ENCODE data around the gene MRPL58.
A peak's percentile ranks its signal among the peaks of the same experiment; 100 is the strongest.
"Not testable (repeated sequence)": the region's sequence is repeated elsewhere in the genome, so short reads cannot be mapped to it uniquely, and the experiment has no call there.

Gene MRPL58

DNA sequence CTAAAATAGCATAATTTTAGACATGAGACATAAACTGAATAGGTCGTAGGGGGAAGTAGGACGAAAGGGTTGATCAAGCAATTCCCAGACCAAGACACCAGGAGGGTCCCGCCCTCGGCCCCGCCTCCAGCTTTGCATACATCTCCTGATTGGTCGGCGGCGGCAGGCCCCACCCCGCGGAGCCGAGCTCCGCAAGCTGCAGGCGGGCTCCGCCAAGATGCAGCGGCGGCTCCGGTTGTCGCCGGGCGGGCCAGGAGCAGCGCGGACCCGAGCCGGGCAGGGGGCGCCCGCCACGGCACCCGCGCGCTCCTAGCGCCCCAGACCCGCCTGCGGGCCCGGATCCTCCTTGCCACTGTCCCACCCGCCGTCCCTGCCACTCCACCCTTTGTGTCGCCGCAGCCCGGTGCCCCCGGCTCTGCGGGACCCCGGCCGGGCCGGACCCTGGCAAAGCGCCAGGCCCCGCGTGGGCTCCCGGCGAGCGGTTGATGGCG lies 25.0 kb upstream of the MRPL58 start, which contains the start of gene CDR2L:
TSS of gene CDR2L (plus strand) at position 215 of the 491 bp plus-strand sequence. CDS start 412 bp downstream, outside the sequence.
- peak; percentile 98 for DNase-seq (ENCODE audit: low read depth, low spot score)

DNA sequence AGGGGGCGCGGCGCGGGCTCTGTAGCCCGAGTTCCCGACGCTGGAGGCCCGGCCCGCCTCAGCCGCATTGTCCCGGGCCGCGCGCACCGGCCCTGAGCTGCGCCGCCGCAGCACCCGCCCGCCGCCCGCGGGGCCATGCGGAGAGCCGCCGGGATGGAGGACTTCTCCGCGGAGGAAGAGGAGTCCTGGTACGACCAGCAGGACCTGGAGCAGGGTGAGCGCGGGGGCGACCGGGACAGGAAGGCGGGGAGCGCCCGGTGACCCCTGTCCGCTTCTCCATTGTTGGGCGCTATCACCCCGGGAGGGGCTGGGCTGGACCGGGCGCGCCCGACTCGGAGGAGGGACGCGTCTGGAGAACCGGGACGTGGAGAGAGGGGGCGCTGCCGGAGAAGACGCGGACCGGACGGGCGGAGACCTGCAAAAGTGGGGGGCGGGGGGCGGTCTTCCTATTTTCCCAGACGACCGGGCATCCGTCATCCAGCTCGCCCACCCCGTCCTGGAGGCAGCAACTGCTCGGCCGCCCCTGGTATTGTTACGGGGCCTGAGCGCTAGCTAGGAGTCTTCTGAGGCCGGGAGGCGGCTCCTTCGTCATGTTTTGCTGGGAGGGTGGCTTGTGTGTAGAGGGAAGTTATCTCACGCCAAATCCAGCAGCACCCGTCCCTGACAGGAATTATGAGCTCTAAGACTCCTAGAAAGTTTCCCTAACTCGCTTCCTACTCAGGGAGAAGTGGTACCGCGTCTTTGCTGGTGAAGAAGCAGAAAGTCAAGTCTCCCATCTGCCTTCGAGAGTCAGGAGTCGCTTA lies 24.4 kb upstream of the MRPL58 start:
- DNase-seq (ENCODE audit: low read depth, low spot score): peak; percentile 88

DNA sequence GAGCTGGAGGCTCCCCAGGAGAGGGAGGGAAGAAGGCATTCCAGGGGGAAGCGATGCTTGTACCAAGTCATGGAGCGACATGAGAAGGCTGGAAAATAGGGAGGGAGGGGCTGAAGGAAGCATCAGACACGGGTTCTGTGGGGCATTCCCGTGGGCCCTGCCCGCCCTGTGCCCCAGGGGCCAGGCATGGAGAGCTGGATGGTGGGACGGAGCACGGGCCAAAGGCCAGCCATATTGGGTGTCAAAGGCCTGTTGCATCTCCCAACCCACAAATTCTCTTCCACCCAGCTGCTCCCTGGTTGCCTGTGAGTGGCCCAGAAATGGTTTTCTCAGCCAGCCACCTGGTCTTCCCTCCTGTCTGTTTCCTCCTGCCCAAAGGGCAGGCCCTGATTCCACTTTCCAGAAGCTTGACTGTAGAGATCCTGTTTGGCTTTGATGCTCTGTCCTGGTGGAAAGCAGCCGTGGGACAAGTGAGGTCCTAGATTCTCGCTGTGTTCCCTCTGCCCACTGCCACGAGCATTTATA lies 21.8 kb upstream of the MRPL58 start:
- no peak for DNase-seq (ENCODE audit: low read depth, low spot score)

DNA sequence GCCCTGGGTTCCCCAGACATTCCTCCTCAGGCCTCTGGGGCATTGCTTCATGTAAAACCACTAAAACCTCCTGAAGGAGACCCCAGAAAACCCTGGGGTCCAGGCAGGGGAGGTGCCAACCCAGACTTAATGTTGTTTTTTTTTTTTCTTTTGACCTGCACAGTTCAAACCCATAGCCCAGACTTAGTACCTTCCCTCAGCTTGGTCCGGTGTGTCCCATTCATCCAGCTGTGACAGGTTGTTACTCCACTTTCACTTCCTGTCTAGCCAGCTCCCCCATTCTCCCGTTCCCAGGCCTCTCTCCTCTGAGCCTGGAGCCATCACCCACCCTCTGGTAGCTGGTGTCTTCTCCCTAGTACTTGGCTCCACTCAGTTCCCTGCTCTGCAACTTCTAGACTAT lies 20.2 kb upstream of the MRPL58 start:
- no peak for DNase-seq (ENCODE audit: low read depth, low spot score)

GRCh38 chr17:74994440-74994839 lies 18.0 kb upstream of the MRPL58 start:
- no peak for DNase-seq (ENCODE audit: low read depth, low spot score)

GRCh38 chr17:74995847-74996246 lies 16.6 kb upstream of the MRPL58 start:
- DNase-seq (ENCODE audit: low read depth, low spot score): no peak

- DNase-seq (ENCODE audit: low read depth, low spot score): no peak
These were observed 13.7 kb upstream of the MRPL58 start for GRCh38 chr17:74998783-74999182.

DNA sequence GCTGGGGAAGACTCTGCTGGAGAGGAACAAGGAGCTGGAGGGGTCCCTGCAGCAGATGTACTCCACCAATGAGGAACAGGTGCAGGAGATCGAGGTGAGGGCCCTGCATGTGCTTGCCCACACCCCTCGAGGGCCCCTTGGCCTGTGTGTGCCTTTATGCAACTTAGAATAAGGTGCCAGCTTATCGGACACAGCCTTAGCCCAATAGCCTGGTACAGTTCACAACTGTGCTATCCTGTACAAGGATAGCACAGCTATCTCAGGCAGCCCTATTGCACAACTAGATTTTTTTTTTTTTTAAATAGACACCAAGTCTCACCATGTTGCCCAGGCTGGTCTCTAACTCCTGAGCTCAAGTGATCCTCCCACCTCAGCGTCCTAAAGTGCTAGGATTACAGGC lies 12.9 kb upstream of the MRPL58 start:
- no peak for DNase-seq (ENCODE audit: low read depth, low spot score)

- DNase-seq (ENCODE audit: low read depth, low spot score): no peak
These were observed 10.3 kb upstream of the MRPL58 start for GRCh38 chr17:75001915-75002843.

- DNase-seq (ENCODE audit: low read depth, low spot score): no peak
These were observed 9.2 kb upstream of the MRPL58 start for GRCh38 chr17:75003070-75003956.

DNA sequence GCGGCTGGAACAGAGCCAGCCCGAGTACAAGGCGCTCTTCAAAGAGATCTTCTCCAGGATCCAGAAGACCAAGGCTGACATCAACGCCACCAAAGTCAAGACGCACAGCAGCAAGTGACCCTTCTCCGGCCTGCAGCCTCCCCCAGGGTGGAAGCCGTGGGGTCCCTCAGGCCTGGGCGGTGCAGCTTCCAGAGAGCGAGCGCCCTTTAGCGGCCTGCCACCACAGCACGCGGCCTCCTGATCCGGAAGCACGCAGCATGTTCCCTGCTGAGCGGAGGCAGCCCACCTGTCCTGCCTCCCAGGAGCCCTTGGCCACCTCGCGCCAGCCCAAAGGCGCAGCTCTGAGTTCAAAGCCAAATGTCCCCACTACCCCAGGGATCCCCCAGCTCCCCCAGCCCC lies 8.5 kb upstream of the MRPL58 start:
- no peak for DNase-seq (ENCODE audit: low read depth, low spot score)

DNA sequence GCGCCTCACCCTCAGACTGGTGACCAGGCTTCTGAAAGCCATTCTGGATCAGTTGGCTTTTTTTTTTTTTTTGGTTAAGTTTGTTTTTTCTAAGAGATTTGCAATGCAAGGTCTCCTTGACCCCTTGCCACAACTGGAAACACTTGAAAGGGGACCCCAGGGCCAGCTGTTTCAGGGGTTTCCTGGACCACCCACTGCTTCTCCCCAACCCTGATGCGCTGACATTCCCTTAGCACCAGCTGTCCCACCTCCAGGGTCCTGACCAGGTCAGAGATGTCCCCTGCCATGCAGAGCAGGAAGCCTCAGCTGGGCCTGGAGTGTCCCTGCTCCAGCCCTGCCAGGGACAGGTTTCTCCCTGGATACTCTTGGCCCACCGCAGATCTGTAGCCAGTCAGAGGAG lies 8.1 kb upstream of the MRPL58 start:
- DNase-seq (ENCODE audit: low read depth, low spot score): no peak

DNA sequence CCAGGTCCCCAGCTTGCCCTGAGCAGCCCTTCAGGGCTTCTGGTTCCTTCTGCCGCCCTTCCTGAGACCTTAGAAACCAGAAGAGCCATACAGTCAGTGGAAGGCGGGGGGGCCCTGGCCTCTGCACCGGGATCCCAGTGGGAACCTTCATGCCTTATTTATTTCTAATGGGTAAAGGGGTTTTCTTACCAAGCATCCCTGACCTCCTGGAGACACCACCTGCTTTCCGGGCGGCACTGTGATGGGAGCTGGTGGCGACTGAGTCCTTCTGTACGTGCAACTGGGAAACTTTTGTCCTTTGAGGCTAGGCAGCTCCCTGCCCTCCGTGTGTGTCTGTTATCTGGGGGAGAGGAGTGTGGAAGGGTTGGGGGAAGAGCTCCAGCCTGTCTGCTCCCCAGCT lies 7.2 kb upstream of the MRPL58 start:
- no peak for DNase-seq (ENCODE audit: low read depth, low spot score)

DNA sequence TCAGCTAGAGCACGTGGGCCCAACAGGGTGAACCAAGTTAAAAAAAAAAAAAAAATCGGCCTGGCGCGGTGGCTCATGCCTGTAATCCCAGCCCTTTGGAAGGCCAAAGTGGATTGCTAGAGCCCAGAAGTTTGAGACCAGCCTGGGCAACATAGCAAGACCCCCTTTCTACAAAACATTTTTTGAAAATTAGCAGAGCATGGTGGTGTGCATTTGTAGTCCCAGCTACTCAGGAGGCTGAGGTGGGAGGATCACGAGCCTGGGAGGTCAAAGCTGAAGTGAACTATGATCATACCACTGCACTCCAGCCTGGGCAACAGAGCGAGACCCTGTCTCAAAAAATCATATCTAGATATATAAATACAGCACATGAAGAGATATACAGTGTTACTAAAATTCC lies 6.4 kb upstream of the MRPL58 start:
- not testable (repeated sequence) for DNase-seq (ENCODE audit: low read depth, low spot score)

- no peak for DNase-seq (ENCODE audit: low read depth, low spot score)
These were observed 5.8 kb upstream of the MRPL58 start for GRCh38 chr17:75006653-75007052.

- no peak for DNase-seq (ENCODE audit: low read depth, low spot score)
These were observed 4.1 kb upstream of the MRPL58 start for GRCh38 chr17:75008373-75008772.

- no peak for DNase-seq (ENCODE audit: low read depth, low spot score)
These were observed 3.2 kb upstream of the MRPL58 start for GRCh38 chr17:75009139-75009724.

- DNase-seq (ENCODE audit: low read depth, low spot score): no peak
These were observed 1.6 kb upstream of the MRPL58 start for GRCh38 chr17:75010683-75011400.

GRCh38 chr17:75011401-75012095 lies 922 bp upstream of the MRPL58 start:
- DNase-seq (ENCODE audit: low read depth, low spot score): peak; percentile 71

GRCh38 chr17:75012096-75012345 lies 449 bp upstream of the MRPL58 start:
- DNase-seq (ENCODE audit: low read depth, low spot score): no peak

All from astrocyte of the hippocampus (primary cell).